ENCODE data around the gene SPDYE6. TPM values are rescaled to one million over a fixed set of nuclear protein-coding genes. Genes with fewer than 3 reads are reported as not detected.

The SPDYE6 gene
- total RNA-seq, 1 donor from 2014 or later = not detected

DNA sequence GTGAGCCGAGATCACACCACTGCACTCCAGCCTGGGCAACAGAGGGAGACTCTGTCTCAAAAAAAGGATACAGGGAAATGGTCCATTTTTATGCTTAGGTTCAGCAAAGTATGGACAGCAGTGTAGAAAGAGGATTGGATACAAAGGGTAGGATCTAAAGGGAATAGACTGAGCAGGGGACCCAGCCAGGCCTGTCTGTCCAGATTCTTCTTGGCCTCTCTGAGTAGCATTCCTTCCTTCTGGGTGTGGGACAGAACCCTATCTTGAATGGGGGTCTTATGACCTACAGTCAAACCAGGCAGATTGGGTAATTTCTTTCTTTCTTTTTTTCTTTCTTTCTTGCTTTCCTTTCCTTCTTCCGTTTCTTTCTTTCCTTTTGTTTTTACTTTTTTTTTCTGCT, 43.9 kb downstream of the SPDYE6 start:
- DNase-seq (ENCODE audit: extremely low spot score in 2 of 2) = no peak
- Histone ChIP-seq H3K36me3 (peaks cover 0 to 11% of the 10 kb centered on the region in 2 donors), H3K27me3 (no peaks in the 10 kb centered on the region), H3K4me3 (no peak overlapping the region), H3K4me1 (peaks cover under 1% of the 10 kb centered on the region), H3K9me3 (no peaks in the 10 kb centered on the region), H3K27ac (no peak overlapping the region)
- intact Hi-C loops (cut with DNase I) = no loop called here
- TF ChIP-seq POLR2AphosphoS5 (IDR thresholded peaks at IDR 0.05; ENCODE audit: insufficient read depth in 1 of 2, low read depth in 1 of 2) (no peak), CTCF (IDR thresholded peaks at IDR 0.05) (no peak), POLR2A (IDR thresholded peaks at IDR 0.05) (no peak)

GRCh38 chr7:102310414-102310815, 45.8 kb downstream of the SPDYE6 start:
- H3K36me3 ChIP-seq = peaks cover 0 to 11% of the 10 kb centered on the region in 2 donors
- no peaks in the 10 kb centered on the region for H3K27me3 ChIP-seq
- intact Hi-C loops (cut with DNase I) = no loop called here
- no peak overlapping the region for H3K4me3 ChIP-seq
- peaks cover 8% of the 10 kb centered on the region for H3K4me1 ChIP-seq
- no peak overlapping the region for H3K27ac ChIP-seq
- TF ChIP-seq CTCF (IDR thresholded peaks at IDR 0.05) = no peak
- TF ChIP-seq POLR2AphosphoS5 (IDR thresholded peaks at IDR 0.05; ENCODE audit: insufficient read depth in 1 of 2, low read depth in 1 of 2) = no peak
- TF ChIP-seq POLR2A (IDR thresholded peaks at IDR 0.05) = no peak
- no peak for DNase-seq (ENCODE audit: extremely low spot score in 2 of 2)
- no peaks in the 10 kb centered on the region for H3K9me3 ChIP-seq

DNA sequence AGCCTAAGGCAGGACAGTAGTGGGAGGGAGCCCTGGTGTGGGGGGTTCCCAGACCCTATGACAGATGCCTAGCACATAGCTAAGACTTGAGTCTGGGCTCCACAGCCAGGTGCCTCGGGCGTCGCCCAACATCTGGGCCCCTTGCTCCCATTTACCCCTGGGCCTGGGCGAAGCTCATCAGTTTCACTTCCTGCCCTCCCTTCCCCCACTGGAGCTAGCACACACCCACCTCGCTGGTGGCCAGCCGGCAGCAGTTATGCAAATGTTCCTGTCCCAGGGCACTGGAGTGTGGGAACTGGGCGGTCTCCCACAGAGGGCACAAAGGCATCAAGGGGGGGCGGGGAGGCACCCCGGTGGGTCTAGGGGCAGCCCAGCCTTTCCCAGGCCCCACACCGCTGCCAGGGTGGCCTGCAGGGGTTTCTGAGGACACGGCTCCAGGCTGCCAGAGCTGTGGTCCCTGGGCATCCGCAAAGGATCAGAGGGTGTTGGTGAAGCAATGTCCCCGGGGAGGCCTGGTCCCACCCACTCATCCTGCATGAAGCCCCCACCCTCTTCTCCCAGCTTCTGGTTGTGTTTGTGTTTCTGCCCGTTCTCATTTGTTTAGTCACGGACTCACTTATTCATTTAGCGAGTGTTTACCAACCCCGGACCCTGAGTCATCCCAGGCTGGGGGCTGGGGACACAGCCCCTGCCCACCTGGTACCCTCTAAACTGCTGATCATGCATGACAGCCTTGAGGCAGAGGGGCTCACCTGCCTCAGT, 49.1 kb downstream of the SPDYE6 start:
- H3K4me3 ChIP-seq = no peak overlapping the region
- no peak for DNase-seq (ENCODE audit: extremely low spot score in 2 of 2)
- no peak overlapping the region for H3K27ac ChIP-seq

DNA sequence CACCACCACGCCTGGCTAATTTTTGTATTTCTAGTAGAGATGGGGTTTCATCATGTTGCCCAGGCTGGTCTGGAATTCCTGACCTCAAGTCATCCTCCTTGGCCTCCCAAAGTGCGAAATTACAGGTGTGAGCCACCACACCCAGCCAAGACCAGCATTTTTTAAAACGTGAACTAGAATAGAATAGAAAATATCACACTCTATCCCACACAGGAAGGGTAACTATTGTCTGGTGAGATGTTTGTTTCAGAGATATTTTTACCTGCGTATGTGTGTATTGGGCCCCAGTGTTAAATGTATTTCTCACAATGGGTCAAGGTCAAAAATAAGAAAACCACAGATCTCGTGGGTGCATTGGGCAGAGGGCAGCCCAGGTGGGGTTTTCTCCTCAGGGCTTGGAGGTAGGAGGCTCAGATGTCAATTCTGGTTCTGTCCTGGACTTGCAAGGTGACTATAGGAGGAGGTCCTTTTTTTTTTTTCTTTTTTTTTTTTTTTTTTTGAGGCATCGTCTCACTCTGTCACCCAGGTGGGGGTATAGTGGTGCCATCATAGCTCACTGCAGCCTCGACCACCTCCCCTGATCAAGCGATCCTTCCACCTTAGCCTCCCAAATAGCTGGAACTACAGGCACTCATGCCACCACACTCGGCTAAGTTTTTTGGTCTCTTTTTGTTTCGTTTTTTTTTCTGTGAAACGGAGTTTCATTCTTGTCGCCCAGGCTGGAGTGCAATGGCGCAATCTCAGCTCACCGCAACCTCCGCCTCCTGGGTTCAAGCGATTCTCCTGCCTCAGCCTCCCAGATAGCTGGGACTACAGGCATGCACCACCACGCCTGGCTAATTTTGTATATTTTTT, 50.6 kb downstream of the SPDYE6 start:
- no peak for TF ChIP-seq CTCF (IDR thresholded peaks at IDR 0.05)
- no peak for TF ChIP-seq POLR2AphosphoS5 (IDR thresholded peaks at IDR 0.05; ENCODE audit: insufficient read depth in 1 of 2, low read depth in 1 of 2)
- no peak for TF ChIP-seq POLR2A (IDR thresholded peaks at IDR 0.05)
- no peak overlapping the region for H3K4me3 ChIP-seq
- no peak overlapping the region for H3K27ac ChIP-seq
- H3K36me3 ChIP-seq = no peaks in the 10 kb centered on the region
- peaks cover 8% of the 10 kb centered on the region for H3K4me1 ChIP-seq
- no peaks in the 10 kb centered on the region for H3K9me3 ChIP-seq
- no peaks in the 10 kb centered on the region for H3K27me3 ChIP-seq
- intact Hi-C loops (cut with DNase I) = no loop called here
- DNase-seq (ENCODE audit: extremely low spot score in 2 of 2) = no peak

More for the DNA sequence above, 49.1 kb downstream of the SPDYE6 start:
- Histone ChIP-seq H3K4me1 (peaks cover 8% of the 10 kb centered on the region), H3K9me3 (no peaks in the 10 kb centered on the region), H3K36me3 (no peaks in the 10 kb centered on the region), H3K27me3 (no peaks in the 10 kb centered on the region)
- TF ChIP-seq POLR2A (IDR thresholded peaks at IDR 0.05) = no peak
- TF ChIP-seq POLR2AphosphoS5 (IDR thresholded peaks at IDR 0.05; ENCODE audit: insufficient read depth in 1 of 2, low read depth in 1 of 2) = no peak
- TF ChIP-seq CTCF (IDR thresholded peaks at IDR 0.05) = no peak
- intact Hi-C loops (cut with DNase I) = no loop called here

Measured in vagina (tissue), 2 donors.